Stomach (tissue), 4 donors: ENCODE data around the gene CHCHD3.

Experiments
- EP300 ChIP-seq: sonication (generic); formaldehyde crosslinking; IDR thresholded peaks from one replicate; pipeline ENCODE4 v1.6.1; 2017; ENCODE audit warnings: antibody characterized with exemption
- POLR2A ChIP-seq, 4 donors: fragments of 450-650 bp; IDR thresholded peaks; one replicate each; pipeline ENCODE4 v1.6.1; 2016; ENCODE audit warnings: antibody characterized with exemption in 4 of 4, control low read depth in 2 of 4, mild to moderate bottlenecking in 1 of 4, moderate library complexity in 1 of 4
- POLR2AphosphoS5 ChIP-seq, 3 donors: sonication (generic); formaldehyde crosslinking; IDR thresholded peaks; one replicate each; pipeline ENCODE4 v1.6.1; 2016; ENCODE audit warnings: antibody characterized with exemption in 3 of 3
- TF ChIP-seq, protein P1 (sequence below), 7 experiments: fragments of 450-650 bp in 4 of 7; fragments of 200-600 bp in 3 of 7; sonication (generic) in 3 of 7; IDR thresholded peaks; one replicate each; pipeline ENCODE4 v1.5.1; 2016 to 2019; ENCODE audit warnings: antibody characterized with exemption in 7 of 7, control low read depth in 2 of 7, mild to moderate bottlenecking in 1 of 7

DNA sequence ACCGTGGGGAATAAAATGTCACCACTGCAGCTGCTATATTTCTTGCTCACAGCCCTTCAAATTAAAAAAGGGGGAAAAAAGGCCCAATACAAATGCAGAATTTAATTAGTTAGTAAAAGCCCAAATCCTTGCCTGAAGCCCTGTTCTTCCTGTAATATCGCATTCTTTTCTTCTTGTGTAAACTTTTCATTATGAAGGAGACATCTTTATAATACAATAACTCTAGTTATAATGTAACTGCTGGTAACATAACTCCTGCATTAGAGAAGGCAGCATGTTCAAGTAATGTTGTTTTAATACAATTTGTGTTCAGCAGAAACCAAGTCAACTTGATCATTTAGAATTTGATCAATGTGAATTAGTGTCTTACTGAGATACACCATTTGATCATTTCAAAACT, 250.9 kb downstream of the CHCHD3 start:
- TF ChIP-seq, protein P1, sequence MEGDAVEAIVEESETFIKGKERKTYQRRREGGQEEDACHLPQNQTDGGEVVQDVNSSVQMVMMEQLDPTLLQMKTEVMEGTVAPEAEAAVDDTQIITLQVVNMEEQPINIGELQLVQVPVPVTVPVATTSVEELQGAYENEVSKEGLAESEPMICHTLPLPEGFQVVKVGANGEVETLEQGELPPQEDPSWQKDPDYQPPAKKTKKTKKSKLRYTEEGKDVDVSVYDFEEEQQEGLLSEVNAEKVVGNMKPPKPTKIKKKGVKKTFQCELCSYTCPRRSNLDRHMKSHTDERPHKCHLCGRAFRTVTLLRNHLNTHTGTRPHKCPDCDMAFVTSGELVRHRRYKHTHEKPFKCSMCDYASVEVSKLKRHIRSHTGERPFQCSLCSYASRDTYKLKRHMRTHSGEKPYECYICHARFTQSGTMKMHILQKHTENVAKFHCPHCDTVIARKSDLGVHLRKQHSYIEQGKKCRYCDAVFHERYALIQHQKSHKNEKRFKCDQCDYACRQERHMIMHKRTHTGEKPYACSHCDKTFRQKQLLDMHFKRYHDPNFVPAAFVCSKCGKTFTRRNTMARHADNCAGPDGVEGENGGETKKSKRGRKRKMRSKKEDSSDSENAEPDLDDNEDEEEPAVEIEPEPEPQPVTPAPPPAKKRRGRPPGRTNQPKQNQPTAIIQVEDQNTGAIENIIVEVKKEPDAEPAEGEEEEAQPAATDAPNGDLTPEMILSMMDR (IDR thresholded peaks at IDR 0.05), result no peak
- TF ChIP-seq POLR2A (IDR thresholded peaks at IDR 0.05) (no peak), EP300 (no peak), POLR2AphosphoS5 (IDR thresholded peaks at IDR 0.05) (no peak)
